Measurements from ENCODE around the gene KDM3A. TPM values are rescaled to one million over a fixed set of nuclear protein-coding genes. Genes with fewer than 3 reads are reported as not detected.

KDM3A gene, protein sequence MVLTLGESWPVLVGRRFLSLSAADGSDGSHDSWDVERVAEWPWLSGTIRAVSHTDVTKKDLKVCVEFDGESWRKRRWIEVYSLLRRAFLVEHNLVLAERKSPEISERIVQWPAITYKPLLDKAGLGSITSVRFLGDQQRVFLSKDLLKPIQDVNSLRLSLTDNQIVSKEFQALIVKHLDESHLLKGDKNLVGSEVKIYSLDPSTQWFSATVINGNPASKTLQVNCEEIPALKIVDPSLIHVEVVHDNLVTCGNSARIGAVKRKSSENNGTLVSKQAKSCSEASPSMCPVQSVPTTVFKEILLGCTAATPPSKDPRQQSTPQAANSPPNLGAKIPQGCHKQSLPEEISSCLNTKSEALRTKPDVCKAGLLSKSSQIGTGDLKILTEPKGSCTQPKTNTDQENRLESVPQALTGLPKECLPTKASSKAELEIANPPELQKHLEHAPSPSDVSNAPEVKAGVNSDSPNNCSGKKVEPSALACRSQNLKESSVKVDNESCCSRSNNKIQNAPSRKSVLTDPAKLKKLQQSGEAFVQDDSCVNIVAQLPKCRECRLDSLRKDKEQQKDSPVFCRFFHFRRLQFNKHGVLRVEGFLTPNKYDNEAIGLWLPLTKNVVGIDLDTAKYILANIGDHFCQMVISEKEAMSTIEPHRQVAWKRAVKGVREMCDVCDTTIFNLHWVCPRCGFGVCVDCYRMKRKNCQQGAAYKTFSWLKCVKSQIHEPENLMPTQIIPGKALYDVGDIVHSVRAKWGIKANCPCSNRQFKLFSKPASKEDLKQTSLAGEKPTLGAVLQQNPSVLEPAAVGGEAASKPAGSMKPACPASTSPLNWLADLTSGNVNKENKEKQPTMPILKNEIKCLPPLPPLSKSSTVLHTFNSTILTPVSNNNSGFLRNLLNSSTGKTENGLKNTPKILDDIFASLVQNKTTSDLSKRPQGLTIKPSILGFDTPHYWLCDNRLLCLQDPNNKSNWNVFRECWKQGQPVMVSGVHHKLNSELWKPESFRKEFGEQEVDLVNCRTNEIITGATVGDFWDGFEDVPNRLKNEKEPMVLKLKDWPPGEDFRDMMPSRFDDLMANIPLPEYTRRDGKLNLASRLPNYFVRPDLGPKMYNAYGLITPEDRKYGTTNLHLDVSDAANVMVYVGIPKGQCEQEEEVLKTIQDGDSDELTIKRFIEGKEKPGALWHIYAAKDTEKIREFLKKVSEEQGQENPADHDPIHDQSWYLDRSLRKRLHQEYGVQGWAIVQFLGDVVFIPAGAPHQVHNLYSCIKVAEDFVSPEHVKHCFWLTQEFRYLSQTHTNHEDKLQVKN (N-terminal part only)
- total RNA-seq = 31.4 TPM

DNA sequence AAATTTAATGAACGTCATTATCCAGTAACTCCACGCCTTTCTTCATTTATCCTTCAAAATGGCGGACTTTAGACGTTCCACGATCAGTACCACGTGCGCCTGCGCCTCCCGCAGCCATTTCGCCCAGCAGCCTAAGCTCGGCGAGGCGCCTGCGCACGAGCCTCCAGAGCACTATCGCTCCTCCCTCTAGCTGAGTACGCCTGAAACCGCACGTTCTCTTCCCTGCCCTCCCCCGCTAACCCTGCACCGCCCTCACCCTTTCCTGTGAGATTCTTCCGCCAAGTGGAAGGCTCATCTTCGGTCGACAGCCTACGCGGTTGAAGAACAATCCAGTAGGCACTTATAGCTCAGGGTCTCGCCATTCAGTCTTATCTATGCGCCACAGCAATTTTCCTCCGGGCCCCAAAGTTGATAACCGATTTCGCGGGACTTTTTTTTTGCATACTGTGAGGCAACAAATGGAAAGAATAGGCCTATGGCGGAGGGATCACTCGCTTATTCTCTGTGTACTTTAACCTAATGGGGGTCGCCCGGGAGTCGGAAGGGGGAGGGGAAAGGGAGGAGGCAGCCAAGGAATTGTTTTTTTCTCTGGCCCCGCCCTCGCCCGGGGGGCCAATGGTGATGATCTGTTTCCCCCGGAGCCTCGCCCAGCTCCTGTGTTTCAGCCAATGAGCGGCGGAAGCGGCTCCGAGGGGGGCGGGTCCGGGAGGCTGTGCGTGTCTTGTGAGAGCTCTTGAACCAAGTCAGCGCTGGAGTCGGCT, at the start of gene KDM3A:
Gene KDM3A (plus strand): TSS at position 741 of the 761 bp plus-strand sequence. CDS start 677 bp downstream, outside the sequence.
- peak; percentile 99 for DNase-seq

DNA sequence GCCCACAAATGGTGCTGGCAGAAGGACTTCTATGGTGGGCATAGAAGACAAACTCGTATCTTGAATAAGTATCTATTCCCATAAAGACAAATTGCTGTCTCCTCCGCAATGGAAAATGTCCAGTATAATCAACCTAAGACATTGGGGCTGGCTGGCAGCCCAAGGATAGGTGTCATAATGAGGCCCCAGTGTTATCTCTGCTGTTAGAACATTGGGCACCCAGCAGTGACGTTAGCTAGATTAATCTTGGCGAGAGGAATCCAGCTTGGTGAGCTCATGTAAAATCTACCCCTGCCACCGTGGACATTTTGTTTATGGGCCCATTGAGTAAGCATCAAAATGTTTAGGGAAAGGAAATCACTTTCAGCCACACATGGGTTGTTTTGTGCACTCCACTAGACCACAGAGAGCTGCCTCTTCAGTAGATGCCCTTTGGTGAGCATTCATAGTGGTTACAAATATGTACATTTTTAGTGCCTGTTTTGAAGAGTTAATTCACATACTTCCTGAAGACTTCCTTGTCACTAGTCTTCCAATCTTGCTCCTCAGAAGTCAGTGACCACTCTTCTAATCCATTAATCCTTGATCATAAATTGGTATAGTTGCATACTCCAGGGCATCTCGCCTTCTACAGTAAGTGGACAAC, 48.2 kb upstream of the KDM3A start:
- DNase-seq = no peak

DNA sequence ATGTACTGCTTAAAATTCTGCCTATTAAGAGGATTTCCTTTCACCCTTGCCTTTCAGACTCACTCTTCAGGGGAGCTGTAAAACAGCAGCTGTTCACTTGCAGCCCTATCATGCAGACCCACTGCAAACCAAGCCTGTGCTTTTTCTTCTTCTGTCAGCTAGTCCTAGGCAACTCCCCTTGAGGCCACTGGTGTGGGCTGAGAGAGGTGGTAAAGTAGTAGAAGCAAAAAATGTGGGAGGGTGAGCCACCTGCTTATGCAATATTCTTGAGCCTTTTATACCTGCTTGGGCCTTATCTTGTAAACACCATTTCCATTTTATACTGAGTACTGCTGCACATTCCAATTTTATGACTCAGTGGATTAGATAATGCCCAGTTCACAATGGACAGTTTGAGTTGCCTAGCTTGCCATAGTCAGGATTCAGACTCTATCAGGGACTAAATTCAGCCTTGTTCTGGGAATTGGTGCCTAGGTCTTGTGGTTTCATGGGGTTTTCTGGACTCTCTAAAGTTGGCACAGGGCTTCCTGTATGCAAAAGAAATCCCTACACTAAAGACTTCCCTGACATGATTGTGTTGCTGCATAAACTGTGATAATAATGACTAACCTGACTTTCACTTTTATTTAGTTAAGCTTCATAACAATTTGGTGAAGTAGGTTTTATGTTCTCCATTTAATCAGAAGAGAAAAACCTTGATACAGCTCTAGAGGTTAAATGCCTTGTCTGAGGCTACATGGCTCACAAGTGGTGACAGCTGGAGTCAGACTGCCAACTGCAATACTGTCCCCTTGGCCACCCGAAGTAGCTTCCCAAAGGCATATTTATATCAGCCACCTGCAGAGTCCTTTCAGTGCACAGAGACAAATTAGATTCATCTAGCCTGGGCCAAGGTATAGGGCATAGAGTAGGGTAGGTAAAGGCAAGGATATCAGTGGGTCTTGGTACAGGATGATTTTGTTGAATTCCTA, 47.4 kb upstream of the KDM3A start:
- DNase-seq = no peak

DNA sequence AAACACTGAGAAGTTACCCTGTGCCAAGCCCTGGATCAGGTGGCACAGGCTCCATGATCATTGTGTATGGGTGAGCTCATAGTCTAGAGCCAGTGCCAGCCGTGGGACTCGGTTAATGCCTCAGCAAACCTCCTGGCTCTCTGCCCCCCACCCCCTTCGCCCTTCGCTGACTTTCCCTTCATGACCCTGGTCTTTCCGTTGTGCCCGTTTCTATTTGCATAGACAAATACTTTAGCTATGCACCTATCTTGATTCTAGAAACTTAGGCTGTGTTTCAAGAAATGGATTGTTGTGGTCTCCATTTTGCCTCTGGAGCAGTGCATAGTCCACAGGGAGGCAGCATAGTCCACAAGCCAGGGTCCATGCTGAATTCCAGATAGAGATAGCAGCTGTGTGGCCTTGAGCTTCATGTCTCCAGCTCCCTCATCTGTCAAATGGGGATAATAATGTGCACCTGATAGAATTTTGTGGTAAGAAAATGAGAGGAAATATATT, 44.8 kb upstream of the KDM3A start:
- DNase-seq = no peak

DNA sequence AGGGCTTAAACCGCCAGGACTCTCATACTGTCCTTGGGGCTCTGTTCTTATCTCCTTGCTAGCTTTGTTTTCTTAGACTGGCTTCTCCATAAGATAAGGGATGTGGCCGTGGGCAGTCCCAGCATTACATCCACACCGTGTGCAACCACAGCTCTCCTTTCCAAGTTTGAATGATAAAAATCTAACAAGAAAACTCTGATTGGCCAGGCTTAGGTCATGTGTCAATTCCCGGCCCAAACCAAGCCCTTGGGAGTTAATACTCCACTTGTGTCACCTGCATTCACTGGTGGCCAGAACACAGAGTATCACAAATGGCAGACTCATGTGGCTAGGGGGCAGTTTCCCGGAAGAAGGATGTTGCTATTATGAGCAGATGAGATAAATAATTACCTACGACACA, 43.2 kb upstream of the KDM3A start:
- no peak for DNase-seq

DNA sequence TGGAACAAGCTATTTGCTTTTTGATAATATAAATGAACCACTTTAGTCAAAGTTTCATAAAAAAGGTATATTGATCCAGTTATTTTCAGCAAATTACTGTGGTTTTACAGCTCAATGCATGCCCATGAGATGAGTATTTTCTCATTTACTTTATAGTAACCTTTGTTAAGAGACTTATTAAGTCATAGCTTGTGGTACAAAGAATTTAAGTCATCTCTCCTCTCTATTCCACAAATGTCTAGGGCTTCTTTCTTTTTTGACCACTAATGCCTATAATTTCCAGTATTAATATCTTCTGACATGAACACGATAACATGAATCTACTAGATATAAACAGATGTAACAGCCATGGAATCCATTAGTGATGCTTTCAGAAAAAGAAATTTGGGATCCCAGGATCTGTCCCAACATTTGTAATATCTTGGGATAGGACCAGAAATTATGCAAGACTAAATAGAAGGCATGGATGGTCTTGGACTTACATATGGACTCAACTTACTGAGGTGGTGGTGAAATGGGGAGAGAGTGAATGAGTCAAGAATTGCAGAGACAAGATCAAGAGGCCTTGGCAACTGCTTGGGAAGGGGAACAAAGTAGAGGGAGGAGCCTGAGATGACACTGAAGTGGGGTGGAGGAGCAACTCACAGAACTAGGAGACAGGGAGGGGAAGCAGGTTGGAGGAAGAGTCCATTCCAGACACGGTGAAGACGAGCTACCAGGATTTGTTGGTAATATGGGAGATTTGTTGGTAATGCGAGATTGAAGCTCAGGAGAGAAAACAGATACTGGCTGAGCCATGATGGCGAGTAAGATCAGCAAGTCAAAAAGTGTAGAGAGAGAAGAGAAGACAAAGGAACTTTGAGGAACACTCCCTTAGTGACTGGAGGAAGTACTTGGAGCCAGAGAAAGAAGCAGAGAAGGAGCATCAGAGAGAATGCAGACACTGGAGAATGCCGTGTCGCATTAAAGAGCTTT, 42.4 kb upstream of the KDM3A start:
- no peak for DNase-seq

DNA sequence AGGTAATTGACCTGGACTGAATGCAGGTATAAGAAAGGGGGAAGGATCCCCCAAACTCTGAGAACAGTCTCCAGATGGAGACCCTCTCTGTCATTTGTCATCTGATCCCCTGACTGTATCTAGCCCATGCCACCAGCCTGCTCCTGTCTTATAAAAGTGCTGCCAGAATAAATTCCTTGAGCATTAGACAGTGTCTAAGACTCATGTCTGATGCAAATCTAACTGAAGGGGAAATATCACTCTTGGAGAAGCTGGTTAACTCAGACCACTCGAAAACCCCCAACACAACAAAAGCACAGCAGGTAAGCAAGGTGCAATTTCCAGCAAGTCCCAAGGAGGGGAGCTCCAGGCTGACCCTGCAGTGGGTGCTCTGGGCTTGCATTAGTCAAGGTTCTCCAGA, 40.9 kb upstream of the KDM3A start:
- DNase-seq = no peak

DNA sequence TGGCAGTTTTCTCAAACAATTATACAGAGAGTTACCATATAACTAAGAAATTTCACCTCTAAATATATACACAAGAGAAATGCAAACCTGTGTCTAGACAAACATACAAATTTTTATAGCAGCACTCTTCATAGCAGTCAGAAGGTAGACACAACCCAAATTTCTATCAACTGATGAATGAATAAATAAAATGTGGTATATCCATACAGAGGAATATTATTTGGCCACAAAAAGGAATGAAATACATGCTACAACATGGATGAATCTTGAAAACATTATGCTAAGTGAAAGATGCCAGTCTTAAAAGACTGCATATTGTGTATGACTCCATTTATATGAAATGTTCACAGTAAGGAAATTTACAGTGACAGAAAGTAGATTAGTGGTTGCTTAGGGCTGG, 30.6 kb upstream of the KDM3A start:
- no peak for DNase-seq

DNA sequence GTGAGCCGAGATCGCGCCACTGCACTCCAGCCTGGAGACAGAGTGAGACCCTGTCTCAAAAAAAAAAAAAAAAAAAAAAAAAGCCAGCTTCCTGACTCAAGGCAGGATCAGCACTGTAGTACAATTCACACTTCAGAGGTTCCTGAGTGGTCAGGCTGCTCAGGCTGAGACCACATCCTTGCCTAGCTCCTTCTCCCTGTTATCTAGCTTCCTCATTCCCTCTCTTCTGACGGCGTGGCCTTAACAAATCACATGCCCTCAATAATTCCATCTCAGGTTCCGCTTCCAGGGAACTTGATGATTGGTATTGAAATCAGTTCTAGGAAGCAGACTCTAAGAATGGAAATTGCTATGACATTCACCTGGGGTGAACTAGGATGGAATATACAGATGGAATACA, 29.8 kb upstream of the KDM3A start:
- DNase-seq = no peak

DNA sequence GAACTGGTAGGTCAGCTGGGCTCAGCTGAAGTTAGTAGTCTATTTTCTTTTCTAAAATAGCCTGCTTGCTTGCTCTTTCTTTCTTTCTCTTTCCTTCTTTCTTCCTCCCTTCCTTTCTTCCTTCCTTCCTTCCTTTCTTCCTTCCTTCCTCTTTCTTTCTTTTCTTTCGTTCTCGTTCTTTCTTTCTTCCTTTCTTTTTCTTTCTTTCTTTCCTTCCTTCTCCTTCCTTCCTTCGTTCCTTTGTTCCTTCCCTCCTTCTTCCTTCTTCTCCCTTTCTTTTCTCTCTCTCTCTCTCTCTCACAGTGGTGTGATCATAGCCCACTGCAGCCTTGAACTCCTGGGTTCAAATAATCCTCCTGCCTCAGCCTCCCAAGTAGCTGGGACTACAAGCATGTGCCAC, 29.2 kb upstream of the KDM3A start:
- no peak for DNase-seq

DNA sequence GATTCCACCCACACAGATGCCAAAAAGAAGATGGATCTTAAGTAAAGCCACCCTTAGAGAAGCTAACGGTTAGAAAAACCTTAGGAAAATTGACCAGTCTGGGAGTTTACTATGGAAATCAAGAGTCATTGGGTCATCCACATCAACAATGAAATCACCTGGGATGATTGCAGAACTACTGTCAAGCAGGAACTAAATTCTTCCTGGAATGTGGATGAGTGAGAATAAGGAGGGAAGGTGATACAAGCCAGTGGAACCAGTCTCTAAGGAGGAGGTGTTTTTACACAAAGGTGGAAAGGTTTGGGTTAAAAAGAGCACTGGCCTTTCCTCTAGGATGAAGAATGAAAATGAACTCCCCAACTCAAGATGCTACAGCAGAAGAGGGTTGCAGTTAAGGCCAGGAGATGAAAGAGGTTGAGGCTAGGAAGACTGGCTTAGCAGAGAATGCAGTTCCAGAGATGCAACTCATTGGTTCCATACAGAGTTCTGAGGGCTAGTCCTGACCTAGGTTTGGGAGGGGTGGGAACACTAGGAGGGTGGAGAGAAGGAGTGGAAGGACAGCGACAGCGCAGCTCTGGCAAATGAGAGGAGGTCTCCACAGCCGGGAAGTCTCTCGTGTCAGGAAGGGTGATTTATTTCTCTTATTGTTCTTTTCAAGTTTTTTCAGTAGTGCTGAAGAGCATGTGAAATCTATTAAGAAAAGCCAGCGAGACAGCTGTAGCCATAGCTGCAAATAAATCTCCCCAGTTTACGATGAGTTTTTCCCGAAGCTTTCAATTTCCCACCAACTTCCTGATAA, 27.7 kb upstream of the KDM3A start:
- DNase-seq = no peak

DNA sequence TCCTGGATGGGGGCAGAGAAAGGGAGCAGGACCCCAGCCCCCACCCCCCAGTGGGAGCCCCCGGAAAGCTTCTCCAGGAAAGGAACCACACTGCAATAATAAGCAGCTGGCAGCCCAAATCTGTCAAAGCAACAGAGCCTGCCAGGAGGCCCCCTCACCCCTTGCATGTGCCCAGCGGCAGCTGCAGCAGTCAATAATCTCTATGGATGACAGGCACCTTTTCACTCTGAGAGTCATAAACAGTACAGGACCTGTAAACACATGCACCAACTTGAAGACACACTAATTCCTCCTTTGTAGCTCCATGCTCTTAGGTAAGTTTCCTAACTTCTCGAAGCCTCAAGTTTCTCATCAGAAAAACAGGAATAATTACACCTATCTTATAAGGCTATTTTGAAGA, 26.2 kb upstream of the KDM3A start:
- no peak for DNase-seq

DNA sequence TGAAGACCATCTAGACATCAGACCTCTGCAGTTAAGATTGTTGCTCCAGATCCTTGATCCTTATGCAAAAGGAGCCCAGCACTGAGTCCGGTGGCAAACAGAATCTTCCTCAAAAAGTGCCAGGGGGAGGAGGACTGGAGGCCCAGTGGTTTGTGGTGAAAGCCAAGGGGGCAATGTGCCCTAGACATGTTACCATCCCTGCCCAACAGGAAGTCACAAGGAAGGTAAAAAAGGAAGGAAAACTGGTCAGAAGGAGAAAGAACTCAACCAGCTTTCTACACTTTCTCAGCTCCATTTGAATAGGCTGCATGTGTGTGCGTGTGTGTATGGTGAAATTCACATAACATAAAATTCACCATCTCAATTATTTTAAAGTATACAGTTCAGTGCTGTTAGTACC, 25.0 kb upstream of the KDM3A start:
- no peak for DNase-seq

DNA sequence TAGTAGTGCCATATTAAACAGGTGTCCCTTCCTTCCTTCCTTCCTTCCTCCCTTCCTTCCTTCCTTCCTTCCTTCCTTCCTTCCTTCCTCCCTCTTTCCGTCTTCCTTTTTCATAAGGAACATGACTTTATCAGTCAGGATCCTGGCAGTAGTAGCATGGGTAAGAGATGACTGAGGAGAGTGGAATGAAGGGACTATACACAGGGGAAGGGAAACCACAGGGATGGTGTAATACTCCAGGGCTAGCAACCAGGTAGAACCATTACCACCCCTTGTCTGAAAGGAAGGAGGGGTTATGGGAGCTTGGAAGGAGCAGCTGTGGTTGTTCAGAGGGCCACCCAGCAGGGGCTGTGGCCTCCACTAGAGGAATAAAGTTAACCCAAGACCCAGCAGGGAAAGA, 23.2 kb upstream of the KDM3A start:
- DNase-seq = no peak

DNA sequence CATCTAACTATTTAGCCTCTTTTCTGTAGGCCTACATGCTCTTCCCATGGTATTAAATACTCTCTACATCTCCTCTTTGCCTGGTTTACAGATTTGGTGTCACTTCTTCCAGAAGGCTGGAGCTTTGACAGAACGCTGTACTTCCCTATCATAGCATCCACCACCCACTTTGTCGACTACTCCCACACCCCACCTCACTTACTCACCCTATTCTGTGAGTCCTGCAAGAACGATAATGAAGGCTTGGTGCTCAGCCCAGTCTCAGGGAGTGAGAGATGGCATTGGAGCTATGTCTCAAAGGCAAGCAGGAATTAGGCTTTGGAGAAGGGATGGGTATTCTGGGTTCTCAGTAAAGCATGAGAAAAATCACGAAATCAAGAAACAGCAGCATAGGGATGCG, 20.3 kb upstream of the KDM3A start:
- DNase-seq = peak; percentile 60

DNA sequence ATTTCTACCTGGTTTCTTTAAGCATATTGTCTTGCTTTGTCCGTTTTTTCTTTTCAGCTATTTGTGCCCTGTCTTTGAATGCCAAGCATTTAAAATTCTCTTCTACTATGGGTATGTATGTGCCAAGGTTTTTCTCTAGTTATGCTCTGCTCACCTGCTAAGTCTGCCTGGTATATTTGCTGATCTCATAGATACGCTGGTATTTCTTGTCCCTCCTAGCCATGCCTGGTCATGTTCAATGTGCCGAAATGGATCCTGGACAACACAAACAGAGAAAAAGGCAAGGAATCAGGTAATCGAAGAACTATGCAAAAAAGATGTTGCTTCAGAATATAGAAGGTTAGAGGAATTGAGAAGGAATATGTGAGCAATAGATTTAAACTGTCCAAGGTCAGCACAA, 14.9 kb upstream of the KDM3A start:
- DNase-seq = no peak

DNA sequence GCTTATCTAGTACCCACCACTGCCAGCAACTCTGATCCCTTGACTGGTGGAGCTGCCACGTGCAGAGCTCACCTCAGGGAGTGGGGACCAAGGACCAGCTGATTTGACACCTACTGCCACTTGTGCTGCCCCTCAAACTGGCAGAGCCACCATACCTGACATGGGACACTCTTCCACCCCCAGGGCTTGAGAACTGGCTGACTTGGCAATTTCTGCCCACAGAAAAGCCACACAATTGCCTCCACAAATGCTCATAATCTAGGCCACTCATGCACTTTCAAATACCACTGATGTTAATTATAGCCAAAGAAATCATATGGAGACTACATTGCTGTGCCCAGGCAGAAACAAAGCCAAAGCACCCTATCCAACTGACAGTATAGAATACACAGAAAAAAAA, 11.8 kb upstream of the KDM3A start:
- DNase-seq = no peak

DNA sequence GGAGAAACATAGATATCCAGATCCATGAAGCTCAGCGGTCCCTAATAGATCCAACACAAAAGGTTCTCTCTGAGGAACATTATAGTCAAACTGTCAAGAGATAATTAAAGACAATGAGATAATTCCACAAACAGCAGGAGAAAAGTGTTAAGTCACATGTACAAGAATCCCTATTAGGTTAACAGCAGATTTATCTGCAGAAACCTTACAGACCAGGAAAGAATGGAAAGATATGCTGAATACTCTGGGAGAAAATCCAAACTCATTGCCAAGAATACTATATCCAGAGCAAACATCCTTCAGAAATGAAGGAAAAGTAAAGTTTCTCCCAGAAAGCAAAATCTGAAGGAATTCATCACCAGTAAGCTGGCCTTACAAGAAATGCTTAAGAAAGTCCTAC, 10.8 kb upstream of the KDM3A start:
- no peak for DNase-seq
